ENCODE data around the gene SH3TC1.

Gene SH3TC1

GRCh38 chr4:8250637-8251036, 51.5 kb downstream of the SH3TC1 start:
- TF ChIP-seq CTCF (IDR thresholded peaks at IDR 0.05; ENCODE audit: low read depth, low read length) = no peak
- H3K4me3 ChIP-seq (ENCODE audit: low read depth, low read length) = no peak overlapping the region
- no peak for DNase-seq (ENCODE audit: low read depth, low spot score)
- in situ Hi-C loops (cut with HindIII; ENCODE audit: low sequenced_read_pairs) = no loop called here

- no peak for DNase-seq (ENCODE audit: low read depth, low spot score)
- in situ Hi-C loops (cut with HindIII; ENCODE audit: low sequenced_read_pairs) = no loop called here
- H3K4me3 ChIP-seq (ENCODE audit: low read depth, low read length) = no peak overlapping the region
- TF ChIP-seq CTCF (IDR thresholded peaks at IDR 0.05; ENCODE audit: low read depth, low read length) = no peak
Observed at GRCh38 chr4:8251110-8251883, 52.2 kb downstream of the SH3TC1 start.

GRCh38 chr4:8252301-8253173, 53.4 kb downstream of the SH3TC1 start:
- H3K4me3 ChIP-seq (ENCODE audit: low read depth, low read length) = no peak overlapping the region
- TF ChIP-seq CTCF (IDR thresholded peaks at IDR 0.05; ENCODE audit: low read depth, low read length) = no peak
- DNase-seq (ENCODE audit: low read depth, low spot score) = no peak
- in situ Hi-C loops (cut with HindIII; ENCODE audit: low sequenced_read_pairs) = no loop called here

- no peak for DNase-seq (ENCODE audit: low read depth, low spot score)
- no peak overlapping the region for H3K4me3 ChIP-seq (ENCODE audit: low read depth, low read length)
- in situ Hi-C loops (cut with HindIII; ENCODE audit: low sequenced_read_pairs) = no loop called here
- no peak for TF ChIP-seq CTCF (IDR thresholded peaks at IDR 0.05; ENCODE audit: low read depth, low read length)
Observed at GRCh38 chr4:8254076-8254475, 55.0 kb downstream of the SH3TC1 start.

GRCh38 chr4:8255698-8256441, 56.8 kb downstream of the SH3TC1 start:
- TF ChIP-seq CTCF (IDR thresholded peaks at IDR 0.05; ENCODE audit: low read depth, low read length) = no peak
- in situ Hi-C loops (cut with HindIII; ENCODE audit: low sequenced_read_pairs) = no loop called here
- DNase-seq (ENCODE audit: low read depth, low spot score) = no peak
- no peak overlapping the region for H3K4me3 ChIP-seq (ENCODE audit: low read depth, low read length)

GRCh38 chr4:8257854-8258253, 58.8 kb downstream of the SH3TC1 start:
- no peak for TF ChIP-seq CTCF (IDR thresholded peaks at IDR 0.05; ENCODE audit: low read depth, low read length)
- in situ Hi-C loops (cut with HindIII; ENCODE audit: low sequenced_read_pairs) = no loop called here
- no peak overlapping the region for H3K4me3 ChIP-seq (ENCODE audit: low read depth, low read length)
- no peak for DNase-seq (ENCODE audit: low read depth, low spot score)
